Smooth muscle cell (in vitro differentiated cells): ENCODE results near the gene FBXO31. TPM values are rescaled to one million over a fixed set of nuclear protein-coding genes. Genes with fewer than 3 reads are reported as not detected.

Experiments
- DNase-seq: peaks from one replicate; lab custom pipeline; 2025; ENCODE audit not compliant: unreplicated experiment; lab: John Stamatoyannopoulos, UW
- H2AFZ ChIP-seq: fragments of 200-600 bp; sonication (generic); 2 replicates; pipeline ENCODE4 v1.6.0; 2016; ENCODE audit warnings: antibody characterized with exemption, low read depth, mild to moderate bottlenecking
- H3F3A ChIP-seq: fragments of 200-600 bp; sonication (generic); 2 replicates; pipeline ENCODE4 v1.6.0; 2017; ENCODE audit warnings: antibody characterized with exemption, low read depth
- H3K27ac ChIP-seq: fragments of 200-600 bp; sonication (generic); 2 replicates; pipeline ENCODE4 v1.5.1; 2016; ENCODE audit warnings: low read depth, mild to moderate bottlenecking
- H3K27me3 ChIP-seq: fragments of 200-600 bp; sonication (generic); 2 replicates; pipeline ENCODE4 v1.6.1; 2016; ENCODE audit warnings: low read depth, mild to moderate bottlenecking
- H3K36me3 ChIP-seq: fragments of 200-600 bp; sonication (generic); 2 replicates; pipeline ENCODE4 v1.5.1; 2016; ENCODE audit warnings: low read depth
- H3K4me1 ChIP-seq: fragments of 200-600 bp; sonication (generic); 2 replicates; pipeline ENCODE4 v1.5.1; 2016; ENCODE audit warnings: low read depth
- H3K4me2 ChIP-seq: fragments of 200-600 bp; sonication (generic); 2 replicates; pipeline ENCODE4 v1.6.0; 2016; ENCODE audit warnings: mild to moderate bottlenecking
- H3K4me3 ChIP-seq: fragments of 200-600 bp; sonication (generic); 2 replicates; pipeline ENCODE4 v1.5.1; 2016; ENCODE audit warnings: mild to moderate bottlenecking
- H3K79me2 ChIP-seq: fragments of 200-600 bp; sonication (generic); 2 replicates; pipeline ENCODE4 v1.6.0; 2016; ENCODE audit warnings: low read depth, mild to moderate bottlenecking
- H3K9ac ChIP-seq: fragments of 200-600 bp; sonication (generic); 2 replicates; pipeline ENCODE4 v1.6.0; 2016; ENCODE audit warnings: low read depth
- H3K9me3 ChIP-seq: fragments of 200-600 bp; sonication (generic); replicated peaks from 2 replicates; pipeline ENCODE4 v1.5.1; 2016; ENCODE audit warnings: low read depth
- H4K20me1 ChIP-seq: fragments of 200-600 bp; sonication (generic); 2 replicates; pipeline ENCODE4 v1.6.0; 2016; ENCODE audit warnings: low read depth
- CTCF ChIP-seq: fragments of 200-600 bp; sonication (generic); IDR thresholded peaks from 2 replicates; pipeline ENCODE4 v1.5.1; 2017; ENCODE audit warnings: borderline replicate concordance, mild to moderate bottlenecking, antibody characterized with exemption; ENCODE audit not compliant: insufficient read depth, poor library complexity, severe bottlenecking
- WGBS: methylation state at CpG from one replicate; pipeline ENCODE4 v1.1.7; 2016; ENCODE audit warnings: low lambda C conversion rate; 5-methylcytosine and 5-hydroxymethylcytosine counted together
- polyA plus RNA-seq: library from polyadenylated mRNA; unstranded; fragments of >200 nt; fragmentation: Nextera tagmentation; extraction: Ambion mirVana; gene quantifications from 2 replicates; pipeline ENCODE4 v1.2.1, GENCODE V29; 2016
- total RNA-seq: library from RNA; depleted of rRNA; stranded (reverse); fragments of >200 nt; gene quantifications from 2 replicates; pipeline ENCODE4 v1.2.3, GENCODE V29; 2014

Gene FBXO31
- total and polyA plus RNA-seq, 2 experiments from 2014 or later, result 13.9 to 25.6 TPM

GRCh38 chr16:87316450-87316922 is 67.1 kb downstream of the FBXO31 start:
- Histone ChIP-seq H3K36me3 (no peaks in the 10 kb centered on the region), H4K20me1 (no peaks in the 10 kb centered on the region), H3F3A (peaks cover 4% of the 10 kb centered on the region), H3K4me3 (peak overlapping the region; percentile 98), H2AFZ (peak overlapping the region; percentile 99), H3K4me2 (peak overlapping the region; percentile 94), H3K9ac (peak overlapping the region; percentile 97), H3K79me2 (peaks cover 15% of the 10 kb centered on the region), H3K4me1 (peaks cover 10% of the 10 kb centered on the region), H3K27me3 (no peaks in the 10 kb centered on the region), H3K27ac (peak overlapping the region; percentile 81), H3K9me3 (no peaks in the 10 kb centered on the region)
- 98% methylated on average over 4 of the region's 4 CpGs for WGBS
- DNase-seq, result no peak
- no peak for TF ChIP-seq CTCF

GRCh38 chr16:87314990-87315420 is 68.6 kb downstream of the FBXO31 start:
- TF ChIP-seq CTCF, result no peak
- H3K4me2 ChIP-seq, result no peak overlapping the region
- DNase-seq, result no peak
- no peaks in the 10 kb centered on the region for H3K27me3 ChIP-seq
- peaks cover 4% of the 10 kb centered on the region for H3F3A ChIP-seq
- H2AFZ ChIP-seq, result no peak overlapping the region
- H4K20me1 ChIP-seq, result no peaks in the 10 kb centered on the region
- no peak overlapping the region for H3K4me3 ChIP-seq
- H3K9ac ChIP-seq, result no peak overlapping the region
- H3K36me3 ChIP-seq, result no peaks in the 10 kb centered on the region
- H3K27ac ChIP-seq, result no peak overlapping the region
- no peaks in the 10 kb centered on the region for H3K9me3 ChIP-seq
- WGBS, result 95% methylated on average over 10 of the region's 10 CpGs
- H3K79me2 ChIP-seq, result peaks cover 15% of the 10 kb centered on the region
- H3K4me1 ChIP-seq, result peaks cover 10% of the 10 kb centered on the region

GRCh38 chr16:87312008-87312407 is 71.6 kb downstream of the FBXO31 start:
- Histone ChIP-seq H3K4me1 (no peaks in the 10 kb centered on the region), H3K9ac (no peak overlapping the region), H3K9me3 (no peaks in the 10 kb centered on the region), H3K27ac (no peak overlapping the region), H3K27me3 (no peaks in the 10 kb centered on the region), H3K4me3 (no peak overlapping the region), H3F3A (peaks cover 4% of the 10 kb centered on the region), H3K79me2 (no peaks in the 10 kb centered on the region), H4K20me1 (no peaks in the 10 kb centered on the region), H2AFZ (no peak overlapping the region), H3K36me3 (no peaks in the 10 kb centered on the region), H3K4me2 (no peak overlapping the region)
- no peak for TF ChIP-seq CTCF
- no peak for DNase-seq
- 87% methylated on average over 7 of the region's 7 CpGs for WGBS

- Histone ChIP-seq H3K27me3 (no peaks in the 10 kb centered on the region), H3K4me3 (no peak overlapping the region), H3K36me3 (no peaks in the 10 kb centered on the region), H3K4me1 (no peaks in the 10 kb centered on the region), H2AFZ (no peak overlapping the region), H3K79me2 (no peaks in the 10 kb centered on the region), H3K9me3 (no peaks in the 10 kb centered on the region), H3F3A (no peaks in the 10 kb centered on the region), H3K4me2 (no peak overlapping the region), H3K27ac (no peak overlapping the region), H4K20me1 (no peaks in the 10 kb centered on the region), H3K9ac (no peak overlapping the region)
- DNase-seq, result no peak
- 98% methylated on average over 5 of the region's 5 CpGs for WGBS
- no peak for TF ChIP-seq CTCF
Measured at GRCh38 chr16:87311387-87311786, 72.2 kb downstream of the FBXO31 start.
